ENCODE results near the gene GPSM3. TPM values are rescaled to one million over a fixed set of nuclear protein-coding genes. Genes with fewer than 3 reads are reported as not detected.
"Not testable (repeated sequence)": the region's sequence is repeated elsewhere in the genome, so short reads cannot be mapped to it uniquely, and the experiment has no call there.

The GPSM3 gene
- total and polyA plus RNA-seq, 2 donors = 2.2 to 12.8 TPM

GRCh38 chr6:32187725-32188380, 4.6 kb downstream of the GPSM3 start:
- H3K4me3 ChIP-seq (ENCODE audit: low read depth, low read length); H3K36me3 ChIP-seq (ENCODE audit: insufficient read depth); DNase-seq (ENCODE audit: extremely low spot score); H3K4me1 ChIP-seq (ENCODE audit: insufficient read depth); H3K27ac ChIP-seq (ENCODE audit: low read depth): not testable (repeated sequence)
- 58% methylated on average over 18 of the region's 18 CpGs for WGBS

GRCh38 chr6:32187009-32187709, 5.3 kb downstream of the GPSM3 start:
- no peak for DNase-seq (ENCODE audit: extremely low spot score)
- Histone ChIP-seq H3K27ac (ENCODE audit: low read depth) (no peak overlapping the region), H3K4me3 (ENCODE audit: low read depth, low read length) (no peak overlapping the region), H3K36me3 (ENCODE audit: insufficient read depth) (no peaks in the 10 kb centered on the region), H3K4me1 (ENCODE audit: insufficient read depth) (no peaks in the 10 kb centered on the region)
- WGBS = 66% methylated on average over 12 of the region's 12 CpGs

- DNase-seq (ENCODE audit: extremely low spot score) = not testable (repeated sequence)
Observed at GRCh38 chr6:32186151-32186840, 6.1 kb downstream of the GPSM3 start.

GRCh38 chr6:32185681-32186131, 6.7 kb downstream of the GPSM3 start:
- DNase-seq (ENCODE audit: extremely low spot score); H3K4me3 ChIP-seq (ENCODE audit: low read depth, low read length); H3K27ac ChIP-seq (ENCODE audit: low read depth); H3K36me3 ChIP-seq (ENCODE audit: insufficient read depth); H3K4me1 ChIP-seq (ENCODE audit: insufficient read depth): not testable (repeated sequence)
- WGBS = 17% methylated on average over 11 of the region's 11 CpGs

More at GRCh38 chr6:32186151-32186840, 6.1 kb downstream of the GPSM3 start:
- not testable (repeated sequence) for H3K4me1 ChIP-seq (ENCODE audit: insufficient read depth); H3K36me3 ChIP-seq (ENCODE audit: insufficient read depth); H3K4me3 ChIP-seq (ENCODE audit: low read depth, low read length); H3K27ac ChIP-seq (ENCODE audit: low read depth)
- WGBS = 60% methylated on average over 10 of the region's 10 CpGs

GRCh38 chr6:32184084-32184640, 8.3 kb downstream of the GPSM3 start, which contains the start of gene AGER:
Gene AGER (minus strand): TSS chr6:32184253. CDS start chr6:32184222, 31 bp downstream.
- Histone ChIP-seq H3K4me3 (ENCODE audit: low read depth, low read length) (no peak within 1 kb of the TSS), H3K4me1 (ENCODE audit: insufficient read depth) (no peaks in the 10 kb centered on the region), H3K27ac (ENCODE audit: low read depth) (no peak within 1 kb of the TSS), H3K36me3 (ENCODE audit: insufficient read depth) (no peaks in the 10 kb centered on the region)
- DNase-seq (ENCODE audit: extremely low spot score) = no peak
- WGBS = 69% methylated on average over 6 of the region's 6 CpGs

GRCh38 chr6:32183483-32184083, 8.9 kb downstream of the GPSM3 start:
- WGBS = 82% methylated on average over 15 of the region's 15 CpGs
- no peak overlapping the region for H3K4me3 ChIP-seq (ENCODE audit: low read depth, low read length)
- H3K4me1 ChIP-seq (ENCODE audit: insufficient read depth) = no peaks in the 10 kb centered on the region
- no peak overlapping the region for H3K27ac ChIP-seq (ENCODE audit: low read depth)
- H3K36me3 ChIP-seq (ENCODE audit: insufficient read depth) = no peaks in the 10 kb centered on the region
- DNase-seq (ENCODE audit: extremely low spot score) = no peak

- no peaks in the 10 kb centered on the region for H3K36me3 ChIP-seq (ENCODE audit: insufficient read depth)
Observed at GRCh38 chr6:32183030-32183429, 9.4 kb downstream of the GPSM3 start.

GRCh38 chr6:32182555-32182981, 9.9 kb downstream of the GPSM3 start:
- DNase-seq (ENCODE audit: extremely low spot score) = no peak
- no peaks in the 10 kb centered on the region for H3K4me1 ChIP-seq (ENCODE audit: insufficient read depth)

More at GRCh38 chr6:32183030-32183429, 9.4 kb downstream of the GPSM3 start:
- WGBS = 86% methylated on average over 3 of the region's 3 CpGs
- DNase-seq (ENCODE audit: extremely low spot score) = no peak
- Histone ChIP-seq H3K4me1 (ENCODE audit: insufficient read depth) (no peaks in the 10 kb centered on the region), H3K27ac (ENCODE audit: low read depth) (no peak overlapping the region), H3K4me3 (ENCODE audit: low read depth, low read length) (no peak overlapping the region)

GRCh38 chr6:32181915-32182529, 10.4 kb downstream of the GPSM3 start:
- DNase-seq (ENCODE audit: extremely low spot score) = no peak

More at GRCh38 chr6:32182555-32182981, 9.9 kb downstream of the GPSM3 start:
- 86% methylated on average over 10 of the region's 10 CpGs for WGBS
- Histone ChIP-seq H3K4me3 (ENCODE audit: low read depth, low read length) (no peak overlapping the region), H3K36me3 (ENCODE audit: insufficient read depth) (no peaks in the 10 kb centered on the region), H3K27ac (ENCODE audit: low read depth) (no peak overlapping the region)

GRCh38 chr6:32181148-32181702, 11.2 kb downstream of the GPSM3 start:
- WGBS = 88% methylated on average over 15 of the region's 15 CpGs
- no peak for DNase-seq (ENCODE audit: extremely low spot score)
- Histone ChIP-seq H3K27ac (ENCODE audit: low read depth) (no peak overlapping the region), H3K4me1 (ENCODE audit: insufficient read depth) (no peaks in the 10 kb centered on the region), H3K36me3 (ENCODE audit: insufficient read depth) (no peaks in the 10 kb centered on the region), H3K4me3 (ENCODE audit: low read depth, low read length) (no peak overlapping the region)

More at GRCh38 chr6:32181915-32182529, 10.4 kb downstream of the GPSM3 start:
- Histone ChIP-seq H3K4me3 (ENCODE audit: low read depth, low read length) (no peak overlapping the region), H3K36me3 (ENCODE audit: insufficient read depth) (no peaks in the 10 kb centered on the region), H3K4me1 (ENCODE audit: insufficient read depth) (no peaks in the 10 kb centered on the region), H3K27ac (ENCODE audit: low read depth) (no peak overlapping the region)
- 83% methylated on average over 10 of the region's 10 CpGs for WGBS

- no peaks in the 10 kb centered on the region for H3K36me3 ChIP-seq (ENCODE audit: insufficient read depth)
- WGBS = 80% methylated on average over 10 of the region's 10 CpGs
- no peak for DNase-seq (ENCODE audit: extremely low spot score)
- no peak overlapping the region for H3K4me3 ChIP-seq (ENCODE audit: low read depth, low read length)
- no peak overlapping the region for H3K27ac ChIP-seq (ENCODE audit: low read depth)
- peaks cover 3% of the 10 kb centered on the region for H3K4me1 ChIP-seq (ENCODE audit: insufficient read depth)
Observed at GRCh38 chr6:32179766-32180405, 12.6 kb downstream of the GPSM3 start.

All from urinary bladder (tissue), 4 donors.